NCI-H1417 treated with DMSO at 0.1 percent for 48 hours (cell line): ENCODE measurements around the gene TGM2.

Experiments used
- DNase-seq: peaks from one replicate; lab custom pipeline; 2025; lab: John Stamatoyannopoulos, UW

Gene TGM2

GRCh38 chr20:38199501-38200390 lies 34.7 kb upstream of the TGM2 start:
- DNase-seq, result no peak

GRCh38 chr20:38198238-38198861 lies 33.3 kb upstream of the TGM2 start:
- no peak for DNase-seq

- DNase-seq, result no peak
These were observed 32.5 kb upstream of the TGM2 start for GRCh38 chr20:38197619-38198018.

GRCh38 chr20:38197217-38197616 lies 32.1 kb upstream of the TGM2 start:
- DNase-seq, result no peak

- no peak for DNase-seq
These were observed 31.5 kb upstream of the TGM2 start for GRCh38 chr20:38196592-38196991.

DNA sequence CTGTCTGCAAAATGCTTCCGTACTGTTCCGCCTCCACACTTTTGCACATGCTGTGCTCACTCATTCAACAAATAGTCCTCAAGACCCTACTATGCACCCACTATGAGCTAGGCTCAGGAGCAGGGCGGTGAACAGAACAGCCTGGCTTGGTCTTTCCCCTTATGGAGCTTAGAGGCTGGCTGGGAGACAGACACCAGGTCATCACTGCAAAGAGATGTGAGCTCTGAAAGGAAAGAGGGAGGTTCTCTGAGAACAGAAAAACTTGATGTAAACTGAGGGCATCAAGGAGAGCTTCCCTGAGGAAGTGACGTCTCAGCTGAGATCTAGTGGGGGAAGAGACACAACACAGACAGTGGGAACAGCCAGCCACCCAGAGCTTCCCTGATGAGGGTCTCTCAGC lies 31.0 kb upstream of the TGM2 start:
- no peak for DNase-seq

GRCh38 chr20:38195521-38195920 lies 30.5 kb upstream of the TGM2 start:
- no peak for DNase-seq

GRCh38 chr20:38194971-38195504 lies 30.0 kb upstream of the TGM2 start:
- DNase-seq, result no peak

DNA sequence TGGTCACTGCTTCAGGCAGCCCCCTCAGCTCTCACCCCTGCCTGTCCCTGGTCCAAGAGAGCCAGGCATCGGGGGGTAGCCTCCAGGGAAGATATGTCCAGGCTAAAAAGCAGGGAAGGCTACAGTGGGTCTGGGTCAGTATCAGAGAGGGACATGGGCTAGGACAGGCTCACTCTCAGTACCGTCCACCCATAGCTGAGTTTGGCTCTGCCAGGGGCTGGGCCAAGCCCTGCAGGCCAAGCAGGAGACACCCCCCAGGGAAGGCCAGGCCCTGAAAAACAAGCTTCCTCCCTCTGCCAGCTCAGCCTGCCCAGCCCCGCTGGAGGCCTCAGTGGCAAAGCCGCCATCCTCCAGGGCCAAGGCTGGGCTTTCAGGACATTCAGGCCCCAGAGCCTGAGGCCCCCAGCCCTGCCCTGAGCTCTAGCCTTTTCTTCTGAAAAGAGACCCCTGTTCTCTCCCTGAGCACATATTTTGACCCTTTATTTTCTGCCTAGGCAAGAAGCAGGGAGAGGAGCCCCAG lies 28.6 kb upstream of the TGM2 start:
- DNase-seq, result no peak

DNA sequence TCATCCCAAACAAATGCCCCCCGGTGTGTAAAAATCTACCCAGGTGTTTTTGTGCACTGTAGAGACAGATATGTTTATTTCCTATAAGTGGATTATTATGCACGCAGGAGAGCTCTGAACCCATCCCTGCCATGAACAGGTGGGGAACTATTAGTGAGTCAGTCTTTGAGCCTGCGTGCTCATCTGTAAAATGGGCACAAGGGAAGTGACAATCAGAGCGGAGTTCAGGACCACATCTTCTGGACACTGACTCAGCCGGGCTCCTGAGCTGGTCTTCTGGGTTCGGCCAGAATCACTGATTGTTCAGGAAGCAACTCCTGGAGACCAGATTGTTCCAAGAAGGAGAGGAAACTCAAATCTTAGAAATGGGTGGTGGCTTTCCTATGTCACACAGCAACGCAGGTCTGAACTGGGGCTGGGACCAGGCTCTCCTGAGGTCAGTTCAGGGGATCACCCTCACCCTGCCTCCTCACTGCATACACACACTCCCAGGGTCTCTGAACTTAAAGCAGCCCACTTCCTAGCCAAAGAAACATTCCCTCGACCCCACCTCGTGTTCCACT lies 27.3 kb upstream of the TGM2 start:
- DNase-seq, result no peak

DNA sequence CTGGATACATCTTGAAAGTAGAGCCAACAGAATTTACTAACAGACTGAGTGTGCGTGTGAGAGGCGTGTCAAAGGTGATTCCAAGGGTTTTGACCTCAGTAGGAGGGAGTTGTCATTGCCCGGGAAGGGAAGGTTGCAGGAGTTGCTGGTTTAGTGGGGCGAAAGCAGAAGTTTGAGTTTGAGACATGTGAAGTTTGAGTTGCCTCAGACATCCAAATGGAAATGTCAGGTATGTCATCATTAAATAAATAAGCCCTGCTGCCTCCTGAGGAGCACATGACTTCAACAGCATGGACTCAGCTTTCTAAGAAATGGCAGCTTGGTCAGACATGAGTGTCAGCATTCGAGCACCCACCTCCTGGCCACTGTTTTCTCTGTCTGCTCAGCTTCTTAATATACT lies 26.6 kb upstream of the TGM2 start:
- no peak for DNase-seq

- no peak for DNase-seq
These were observed 25.9 kb upstream of the TGM2 start for GRCh38 chr20:38190936-38191371.

GRCh38 chr20:38190166-38190565 lies 25.1 kb upstream of the TGM2 start:
- DNase-seq, result no peak

DNA sequence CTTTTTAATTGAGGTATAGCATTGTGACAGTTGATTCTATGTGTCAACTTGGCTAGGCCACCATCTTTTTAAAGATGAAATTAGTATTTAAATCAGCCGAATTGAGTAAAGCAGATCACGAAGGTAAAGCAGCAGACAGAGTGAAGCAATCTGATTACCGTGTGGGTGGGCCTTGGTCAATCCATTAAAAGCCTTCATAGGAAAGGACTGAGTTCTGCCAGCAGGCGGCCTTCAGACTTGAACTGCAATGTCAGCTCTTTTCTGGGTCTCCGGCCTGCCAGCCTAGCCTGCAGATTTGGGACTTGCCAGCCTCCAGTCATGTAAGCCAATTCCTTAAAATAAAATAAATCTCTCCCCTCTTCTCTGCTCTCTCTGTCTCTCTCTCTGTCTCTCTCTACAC lies 22.4 kb upstream of the TGM2 start:
- DNase-seq, result no peak

DNA sequence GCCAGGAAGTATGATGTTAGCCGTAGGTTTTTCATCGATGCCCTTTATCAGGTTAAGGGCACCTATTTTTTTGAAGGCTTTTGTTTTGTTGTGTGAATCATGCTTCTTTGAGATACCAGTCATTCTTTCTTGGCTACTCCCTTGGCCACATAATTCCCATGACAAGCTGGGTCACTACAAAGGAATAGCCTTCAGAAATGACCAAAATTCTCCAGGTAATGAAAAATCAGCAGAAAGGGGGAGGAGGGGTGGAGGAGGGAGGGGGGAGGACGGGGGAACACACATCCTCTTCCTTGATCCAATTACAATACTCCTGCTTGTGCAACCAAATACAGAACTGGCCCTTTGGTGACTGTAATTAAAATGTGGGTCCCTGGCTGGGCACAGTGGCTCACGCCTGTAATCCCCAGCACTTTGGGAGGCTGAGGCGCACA lies 21.7 kb upstream of the TGM2 start:
- no peak for DNase-seq

GRCh38 chr20:38184101-38184500 lies 19.0 kb upstream of the TGM2 start:
- DNase-seq, result no peak

DNA sequence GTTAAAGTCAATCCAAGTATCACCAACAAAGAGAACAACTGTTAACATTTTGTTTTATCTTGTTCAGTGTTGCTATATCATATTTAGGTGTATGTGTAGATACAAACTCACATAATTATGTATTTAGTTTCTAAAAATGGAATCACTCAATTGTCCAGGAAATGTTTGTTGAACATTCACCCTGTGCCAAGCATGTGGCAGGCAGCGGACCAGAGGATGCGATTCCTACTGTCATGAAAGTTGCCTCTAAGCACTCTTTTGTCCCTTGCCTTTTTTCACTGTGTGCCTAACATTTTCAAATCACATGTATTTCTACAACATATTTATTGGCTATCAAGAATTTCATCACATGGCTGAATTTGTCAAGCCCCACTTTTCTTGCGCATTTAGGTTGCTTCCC lies 16.9 kb upstream of the TGM2 start:
- DNase-seq, result no peak

DNA sequence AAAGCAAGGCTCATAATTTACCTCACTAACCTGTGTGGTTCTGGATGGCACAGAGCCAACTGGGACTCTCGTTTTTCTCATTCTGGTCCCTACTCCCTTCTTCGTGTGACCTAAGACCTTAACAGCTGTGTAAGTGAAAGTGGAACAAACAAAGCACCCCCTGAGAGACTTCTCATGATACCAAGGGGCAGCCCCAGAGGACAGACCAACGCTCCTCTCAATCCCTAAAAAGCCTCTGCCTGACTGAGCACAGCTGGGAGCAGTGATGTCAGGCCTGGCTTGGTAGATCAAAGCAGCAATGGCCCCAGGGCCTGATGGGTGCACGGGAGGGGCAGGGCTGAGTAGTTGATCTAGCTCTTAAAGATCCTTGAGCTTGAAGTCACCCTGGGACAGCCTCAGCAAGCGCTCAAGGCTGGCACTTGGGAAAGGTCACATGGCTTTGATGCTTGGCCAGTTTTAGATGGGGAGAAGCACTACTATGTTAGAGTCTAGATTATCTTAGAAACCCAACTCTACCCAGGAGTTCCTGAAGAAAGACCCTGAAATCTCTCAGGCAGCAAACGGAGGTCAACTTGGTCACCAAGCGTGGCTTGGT lies 16.2 kb upstream of the TGM2 start:
- no peak for DNase-seq

- no peak for DNase-seq
These were observed 15.7 kb upstream of the TGM2 start for GRCh38 chr20:38180781-38181180.

GRCh38 chr20:38179846-38180245 lies 14.8 kb upstream of the TGM2 start:
- no peak for DNase-seq

GRCh38 chr20:38178581-38178980 lies 13.5 kb upstream of the TGM2 start:
- no peak for DNase-seq

- no peak for DNase-seq
These were observed 13.0 kb upstream of the TGM2 start for GRCh38 chr20:38178065-38178491.
